HG02623 (cell line): ENCODE measurements around the gene RIPOR3.
"Not testable (repeated sequence)": the region's sequence is repeated elsewhere in the genome, so short reads cannot be mapped to it uniquely, and the experiment has no call there.

Experiments used
- ATAC-seq: cut with Tn5 transposase; IDR thresholded peaks from one replicate; pipeline ENCODE4 v1.9.1; 2021; ENCODE audit warnings: moderate library complexity; ENCODE audit not compliant: unreplicated experiment

Gene RIPOR3

GRCh38 chr20:50703651-50704438, 12.5 kb upstream of the RIPOR3 start:
- not testable (repeated sequence) for ATAC-seq

GRCh38 chr20:50701041-50701963, 10.0 kb upstream of the RIPOR3 start:
- ATAC-seq, result no peak

GRCh38 chr20:50699688-50700087, 8.3 kb upstream of the RIPOR3 start:
- ATAC-seq, result no peak

- ATAC-seq, result not testable (repeated sequence)
These were observed 6.9 kb upstream of the RIPOR3 start for GRCh38 chr20:50698255-50698654.

GRCh38 chr20:50695135-50695872, 4.0 kb upstream of the RIPOR3 start:
- ATAC-seq, result no peak

- no peak for ATAC-seq
These were observed 3.2 kb upstream of the RIPOR3 start for GRCh38 chr20:50694379-50695134.

GRCh38 chr20:50693001-50693400, 1.7 kb upstream of the RIPOR3 start:
- ATAC-seq, result no peak

GRCh38 chr20:50692552-50692933, 1.2 kb upstream of the RIPOR3 start:
- no peak for ATAC-seq

- ATAC-seq, result no peak
These were observed 520 bp upstream of the RIPOR3 start for GRCh38 chr20:50691573-50692551.

GRCh38 chr20:50689864-50690649, 1.3 kb downstream of the RIPOR3 start:
- ATAC-seq, result no peak

GRCh38 chr20:50688256-50688975, 2.9 kb downstream of the RIPOR3 start:
- no peak for ATAC-seq

GRCh38 chr20:50686821-50687220, 4.5 kb downstream of the RIPOR3 start:
- no peak for ATAC-seq

- ATAC-seq, result no peak
These were observed 7.8 kb downstream of the RIPOR3 start for GRCh38 chr20:50683570-50683969.

GRCh38 chr20:50682947-50683530, 8.3 kb downstream of the RIPOR3 start:
- no peak for ATAC-seq

GRCh38 chr20:50682065-50682464, 9.3 kb downstream of the RIPOR3 start:
- ATAC-seq, result no peak

GRCh38 chr20:50681359-50682064, 9.8 kb downstream of the RIPOR3 start:
- no peak for ATAC-seq
